ENCODE results near the gene SLC16A3.

The SLC16A3 gene

GRCh38 chr17:82237746-82238471, 9.1 kb downstream of the SLC16A3 start:
- no peak for DNase-seq

DNA sequence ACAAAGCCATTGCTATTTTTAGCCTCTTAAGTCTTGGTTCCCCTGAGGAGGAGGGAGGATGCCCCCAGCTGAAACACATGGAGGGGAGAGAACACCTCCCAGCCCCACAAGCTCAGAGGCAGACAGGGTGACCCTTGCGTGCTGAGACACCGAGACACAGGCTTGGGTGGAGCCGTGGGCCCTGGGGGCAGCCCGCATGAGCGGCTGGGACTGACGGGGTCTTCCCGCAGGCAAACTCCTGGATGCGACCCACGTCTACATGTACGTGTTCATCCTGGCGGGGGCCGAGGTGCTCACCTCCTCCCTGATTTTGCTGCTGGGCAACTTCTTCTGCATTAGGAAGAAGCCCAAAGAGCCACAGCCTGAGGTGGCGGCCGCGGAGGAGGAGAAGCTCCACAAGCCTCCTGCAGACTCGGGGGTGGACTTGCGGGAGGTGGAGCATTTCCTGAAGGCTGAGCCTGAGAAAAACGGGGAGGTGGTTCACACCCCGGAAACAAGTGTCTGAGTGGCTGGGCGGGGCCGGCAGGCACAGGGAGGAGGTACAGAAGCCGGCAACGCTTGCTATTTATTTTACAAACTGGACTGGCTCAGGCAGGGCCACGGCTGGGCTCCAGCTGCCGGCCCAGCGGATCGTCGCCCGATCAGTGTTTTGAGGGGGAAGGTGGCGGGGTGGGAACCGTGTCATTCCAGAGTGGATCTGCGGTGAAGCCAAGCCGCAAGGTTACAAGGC, 9.8 kb downstream of the SLC16A3 start:
- no peak for DNase-seq

GRCh38 chr17:82239401-82239925, 10.6 kb downstream of the SLC16A3 start:
- no peak for DNase-seq

- peak; percentile 26 for DNase-seq
Measured at GRCh38 chr17:82239926-82240505, 11.2 kb downstream of the SLC16A3 start.

- no peak for DNase-seq
Measured at GRCh38 chr17:82240506-82241182, 11.8 kb downstream of the SLC16A3 start.

- DNase-seq = no peak
Measured at GRCh38 chr17:82241183-82241925, 12.5 kb downstream of the SLC16A3 start.

- DNase-seq = no peak
Measured at GRCh38 chr17:82241926-82242697, 13.3 kb downstream of the SLC16A3 start.

DNA sequence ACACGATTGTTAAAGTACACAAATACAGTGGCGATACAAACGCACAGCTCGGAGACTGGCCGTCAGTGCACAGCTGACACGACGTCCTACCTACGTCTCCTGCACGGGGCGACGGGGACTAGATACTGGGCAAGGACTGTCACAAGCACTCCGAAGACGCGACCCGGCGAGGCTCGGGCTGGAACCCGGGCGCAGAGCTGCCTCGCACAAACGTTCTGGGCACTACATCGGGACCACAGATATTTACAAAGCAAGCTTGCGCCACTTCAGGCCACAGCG, 13.8 kb downstream of the SLC16A3 start:
- no peak for DNase-seq

- DNase-seq = no peak
Measured at GRCh38 chr17:82242977-82243647, 14.3 kb downstream of the SLC16A3 start.

DNA sequence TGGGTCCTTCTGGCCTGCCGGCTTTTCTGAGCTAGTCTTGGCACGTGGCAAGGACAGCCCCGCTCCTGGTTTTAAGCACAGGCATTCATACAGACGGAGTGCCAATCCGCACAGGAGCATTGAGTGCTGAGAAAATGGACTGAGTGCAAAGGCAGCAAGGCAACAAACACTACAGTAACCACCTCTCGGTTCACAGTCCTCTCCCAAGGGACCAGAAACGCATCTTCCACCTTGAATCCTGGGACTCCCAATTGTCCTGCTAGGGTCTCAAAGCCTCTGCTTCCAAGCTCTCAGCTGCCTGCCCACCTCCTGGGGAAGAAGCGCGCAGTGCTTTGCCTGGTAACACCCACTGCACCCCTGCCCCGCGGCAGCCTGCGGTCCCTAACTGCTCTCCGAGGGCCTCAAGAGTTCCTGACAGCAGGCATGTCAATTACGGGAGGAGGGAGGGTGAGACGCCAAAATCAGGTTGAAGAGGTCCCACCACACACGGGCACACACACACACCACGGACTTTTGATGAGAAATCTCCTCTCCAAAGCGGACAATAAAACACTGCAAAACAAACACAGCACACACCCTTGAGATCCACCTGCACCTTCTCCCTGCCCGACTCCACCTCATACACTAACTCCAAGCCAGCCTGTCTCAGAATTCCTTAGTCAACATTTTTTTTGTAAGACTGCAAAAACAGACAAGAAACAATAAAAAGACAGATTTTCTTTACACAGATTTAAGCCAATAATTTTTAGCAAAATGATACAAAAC, 15.0 kb downstream of the SLC16A3 start:
- DNase-seq = no peak

GRCh38 chr17:82244413-82245133, 15.7 kb downstream of the SLC16A3 start:
- DNase-seq = no peak

- DNase-seq = no peak
Measured at GRCh38 chr17:82245134-82246039, 16.5 kb downstream of the SLC16A3 start.

- DNase-seq = no peak
Measured at GRCh38 chr17:82246040-82246364, 17.2 kb downstream of the SLC16A3 start.

GRCh38 chr17:82246365-82247181, 17.7 kb downstream of the SLC16A3 start:
- no peak for DNase-seq

- DNase-seq = no peak
Measured at GRCh38 chr17:82247182-82247823, 18.5 kb downstream of the SLC16A3 start.

DNA sequence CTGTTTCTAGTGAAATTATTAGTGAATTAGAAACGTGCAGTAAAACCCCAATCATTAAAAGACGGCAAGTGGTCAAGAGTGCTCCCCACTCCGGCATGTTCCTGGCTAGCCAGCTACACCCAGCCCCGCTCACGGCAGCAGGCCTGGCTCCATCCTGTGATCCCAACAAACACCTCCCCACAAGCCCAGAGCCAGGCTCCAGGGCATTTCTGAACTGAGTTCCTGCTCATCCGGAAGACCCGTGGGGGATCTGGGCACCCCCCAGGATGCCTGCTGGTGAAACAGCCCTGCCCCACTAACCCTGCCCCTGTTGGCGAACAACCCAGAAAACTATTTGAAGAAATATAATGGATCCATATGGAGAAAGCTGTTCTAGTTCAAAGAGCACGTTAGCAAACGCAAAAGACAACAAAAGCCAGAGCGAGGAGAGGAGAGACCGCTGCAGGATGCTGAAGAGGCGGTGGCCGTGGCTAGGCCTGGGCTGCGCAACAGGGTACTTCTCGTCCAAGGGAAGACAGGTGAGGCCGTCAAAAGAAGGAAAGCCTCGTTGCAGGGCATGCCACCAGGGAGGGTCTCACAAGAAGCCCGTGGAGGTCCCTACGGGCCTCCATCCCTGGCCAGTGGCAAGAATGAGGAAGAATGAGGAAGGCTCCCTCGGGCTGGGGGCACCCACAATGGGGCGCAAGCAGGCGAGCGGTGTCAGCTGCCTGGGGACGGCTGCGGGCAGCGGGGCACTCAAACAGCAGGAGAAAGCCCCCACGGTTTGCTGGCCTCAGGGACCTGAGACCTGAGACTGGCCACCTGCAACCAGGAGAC, 19.2 kb downstream of the SLC16A3 start:
- DNase-seq = no peak
